Urothelium cell line (cell line): ENCODE data around the gene GALNT18.

ENCODE experiments used
- DNase-seq: peaks from one replicate; pipeline ENCODE4 v3.0.0; 2011; ENCODE audit warnings: low spot score, mixed read lengths
- FAIRE-seq: peaks from 2 replicates; lab custom pipeline; 2011; peaks lifted over from hg19 to GRCh38; lab: Jason Lieb, UNC

GALNT18 gene

DNA sequence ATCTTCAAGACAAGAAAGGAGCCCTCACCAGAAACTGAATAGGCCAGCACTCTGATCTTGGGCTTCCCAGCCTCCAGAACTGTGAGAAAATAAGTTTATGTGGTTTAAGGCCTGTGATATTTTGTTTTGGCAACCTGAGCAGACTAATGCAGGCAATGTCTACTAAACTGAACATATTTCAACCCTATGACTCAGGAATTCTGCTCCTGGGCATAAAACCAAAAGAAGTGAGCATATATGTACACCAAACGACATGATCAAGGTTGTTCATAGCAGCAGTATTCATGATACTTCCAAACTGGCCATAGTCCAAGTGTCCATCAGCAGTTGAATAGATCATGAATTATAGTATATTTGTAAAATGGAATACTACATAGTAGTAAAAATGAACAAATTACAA, 297.7 kb downstream of the GALNT18 start:
- DNase-seq (no peak), FAIRE-seq (no peak)

GRCh38 chr11:11322101-11322500, 299.7 kb downstream of the GALNT18 start:
- no peak for FAIRE-seq
- DNase-seq, result no peak

- FAIRE-seq (no peak), DNase-seq (no peak)
Measured at GRCh38 chr11:11320825-11321224, 301.0 kb downstream of the GALNT18 start.

- DNase-seq (no peak), FAIRE-seq (no peak)
Measured at GRCh38 chr11:11318961-11319360, 302.8 kb downstream of the GALNT18 start.

DNA sequence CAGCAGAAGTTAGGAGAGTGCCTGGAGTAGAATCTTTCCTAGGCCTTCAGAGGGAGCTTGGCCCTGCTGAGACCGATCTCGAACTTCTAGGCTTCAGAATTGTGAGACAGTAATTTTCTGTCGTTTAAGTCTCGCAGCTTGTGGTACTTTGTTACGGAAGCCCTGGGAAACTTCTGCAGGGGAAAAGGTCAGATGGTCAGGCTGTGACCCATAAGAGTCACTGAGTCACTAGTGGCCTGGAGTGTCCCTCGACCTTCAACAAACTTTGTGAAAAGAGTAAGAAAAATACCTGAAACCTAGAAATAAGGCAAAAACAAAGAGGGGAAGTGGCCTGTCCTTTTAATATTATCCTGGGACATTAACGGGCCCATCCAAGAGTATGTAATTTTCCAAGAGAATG, 303.3 kb downstream of the GALNT18 start:
- DNase-seq (no peak), FAIRE-seq (no peak)

DNA sequence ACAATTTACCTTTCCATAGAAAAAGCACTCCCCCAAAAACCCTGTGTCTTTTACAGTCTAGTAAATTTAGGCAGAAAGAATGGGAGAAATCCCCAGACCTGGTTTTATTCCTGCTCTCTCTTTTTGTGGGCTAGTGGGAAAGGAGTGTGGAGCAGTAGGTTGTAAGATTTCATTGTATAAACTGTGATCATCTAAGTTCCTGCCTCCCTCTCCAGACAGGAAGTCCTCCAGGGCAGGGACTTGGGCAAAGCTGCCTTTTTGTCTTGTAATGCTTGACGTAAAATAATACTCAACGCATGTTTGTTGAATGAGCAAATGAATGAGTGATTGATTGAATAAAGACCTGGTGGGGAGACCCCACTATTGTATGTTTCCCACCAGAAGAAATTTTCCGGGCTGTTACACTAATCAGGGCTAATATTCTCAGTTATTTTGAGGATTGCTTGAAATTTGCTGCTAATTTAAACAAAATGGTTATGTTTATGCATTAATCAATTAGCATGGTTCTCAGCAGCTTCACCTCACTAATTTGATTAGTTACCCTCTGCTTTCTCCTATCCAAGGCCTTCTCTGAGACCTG, 305.1 kb downstream of the GALNT18 start:
- no peak for DNase-seq
- no peak for FAIRE-seq

DNA sequence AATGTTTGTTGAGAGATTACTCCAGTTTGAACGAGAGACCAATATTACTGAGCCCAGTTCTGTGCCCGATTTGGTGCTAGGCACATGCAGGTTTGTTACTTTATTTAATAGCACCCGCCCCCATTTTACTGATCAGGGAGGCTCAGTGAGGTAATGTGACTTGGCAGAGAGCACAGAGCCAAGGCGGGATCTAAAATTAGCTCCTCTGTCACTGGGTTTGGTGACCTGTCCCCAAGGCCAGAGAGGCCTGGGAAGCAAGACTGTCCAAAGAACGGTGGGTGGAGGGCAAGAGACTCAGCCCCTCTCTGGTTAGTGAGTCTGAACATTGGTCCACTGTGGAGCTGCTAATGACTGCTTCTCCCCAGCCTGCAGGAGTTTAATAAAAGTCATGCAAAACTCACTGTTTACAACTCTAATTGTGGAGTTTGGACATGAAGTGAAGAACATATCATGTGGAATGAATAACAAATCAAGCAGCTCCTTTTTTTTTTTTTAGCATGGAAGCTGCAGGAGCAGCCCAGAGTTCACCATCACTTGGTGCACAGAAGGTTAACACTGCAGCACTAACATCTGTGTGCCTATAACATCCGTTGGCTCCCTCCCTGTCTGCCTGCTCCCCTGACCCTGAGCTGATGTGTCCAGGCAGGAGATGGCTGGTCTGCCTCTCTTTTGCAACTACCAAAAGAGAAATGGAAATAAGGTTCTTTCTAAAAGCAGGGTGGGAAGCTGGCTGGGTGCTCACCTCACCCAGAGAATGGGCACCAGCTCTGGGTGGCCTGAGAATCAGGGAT, 307.7 kb downstream of the GALNT18 start:
- FAIRE-seq (no peak), DNase-seq (no peak)

DNA sequence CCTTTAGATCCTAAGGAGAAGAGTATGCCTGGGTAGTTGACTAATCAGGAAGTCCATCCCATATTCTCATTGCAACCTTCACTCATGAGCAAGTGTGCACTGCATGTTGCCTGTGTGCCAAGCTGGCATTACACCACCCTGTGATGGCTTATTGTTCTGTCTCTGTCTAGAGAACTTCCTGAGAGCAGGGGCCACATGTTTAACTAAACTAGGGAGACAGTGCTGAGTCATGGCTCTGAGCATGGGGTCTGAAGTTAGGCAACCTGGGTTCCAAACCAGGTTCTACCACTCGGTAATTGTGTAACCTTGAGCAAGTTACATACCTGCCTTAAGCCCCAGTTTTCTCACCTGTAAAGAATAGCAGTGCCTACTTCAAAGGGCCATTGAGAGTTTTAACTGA, 308.4 kb downstream of the GALNT18 start:
- DNase-seq (peak; percentile 45), FAIRE-seq (no peak)

DNA sequence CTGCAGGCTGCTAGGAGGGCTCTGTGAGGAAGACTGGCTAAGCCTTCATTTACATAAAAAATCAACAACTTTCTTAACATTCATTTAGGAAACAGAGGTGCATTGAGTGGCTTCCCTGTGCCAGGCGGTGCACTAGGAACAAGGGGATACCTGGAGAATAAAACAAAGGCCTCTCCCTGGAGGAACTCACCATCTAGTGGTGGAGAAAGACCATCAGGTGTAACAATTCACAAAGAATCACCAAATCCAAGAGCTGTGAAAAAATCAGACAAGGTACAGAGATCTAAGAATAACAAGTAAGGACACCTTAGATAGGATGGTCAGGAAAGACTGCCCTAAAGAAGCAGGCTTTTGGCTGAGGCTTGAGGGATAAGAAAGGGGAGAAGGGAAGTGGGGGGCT, 309.1 kb downstream of the GALNT18 start:
- DNase-seq (no peak), FAIRE-seq (no peak)

GRCh38 chr11:11311169-11311568, 310.6 kb downstream of the GALNT18 start:
- DNase-seq, result no peak
- FAIRE-seq, result no peak

DNA sequence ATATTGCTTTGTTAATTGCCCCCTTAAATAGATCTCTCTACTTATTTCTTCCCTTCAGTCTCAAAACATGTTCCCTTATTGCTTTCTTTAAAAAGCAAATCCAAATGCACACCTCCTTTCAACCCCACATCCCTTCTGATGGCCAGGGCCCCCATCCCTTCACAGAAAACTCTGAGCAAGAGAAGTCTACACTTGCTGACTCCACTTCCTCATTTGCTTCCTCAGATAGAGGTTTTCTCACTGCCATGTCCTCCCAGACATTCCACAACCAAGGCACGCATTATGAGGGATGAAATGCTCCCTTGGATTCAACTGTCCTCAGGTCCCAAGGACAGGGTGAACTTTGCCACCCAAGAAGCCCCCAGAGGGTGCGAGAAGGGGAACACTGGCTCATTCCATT, 311.9 kb downstream of the GALNT18 start:
- FAIRE-seq, result no peak
- DNase-seq, result no peak

DNA sequence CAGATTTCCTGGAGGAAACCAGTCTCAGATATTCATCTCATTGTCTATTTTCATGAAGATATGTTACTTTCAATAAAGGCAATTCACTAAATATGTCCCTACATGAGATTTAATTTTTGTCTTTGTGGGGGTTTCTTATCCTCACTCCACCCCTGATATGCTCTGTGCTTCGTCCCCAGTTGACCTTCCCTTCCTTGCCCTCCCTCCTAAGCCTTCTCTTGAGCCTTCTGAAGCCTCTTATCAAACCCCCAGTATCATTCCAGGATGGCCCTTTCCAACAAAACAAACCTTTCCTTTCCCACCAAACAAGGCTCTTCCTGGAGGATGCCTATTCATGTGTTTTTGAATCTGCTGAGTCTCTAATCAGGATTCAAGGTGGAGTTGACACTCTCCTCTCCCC, 313.6 kb downstream of the GALNT18 start:
- FAIRE-seq, result no peak
- DNase-seq, result no peak

GRCh38 chr11:11306855-11307254, 314.9 kb downstream of the GALNT18 start:
- FAIRE-seq (no peak), DNase-seq (no peak)

DNA sequence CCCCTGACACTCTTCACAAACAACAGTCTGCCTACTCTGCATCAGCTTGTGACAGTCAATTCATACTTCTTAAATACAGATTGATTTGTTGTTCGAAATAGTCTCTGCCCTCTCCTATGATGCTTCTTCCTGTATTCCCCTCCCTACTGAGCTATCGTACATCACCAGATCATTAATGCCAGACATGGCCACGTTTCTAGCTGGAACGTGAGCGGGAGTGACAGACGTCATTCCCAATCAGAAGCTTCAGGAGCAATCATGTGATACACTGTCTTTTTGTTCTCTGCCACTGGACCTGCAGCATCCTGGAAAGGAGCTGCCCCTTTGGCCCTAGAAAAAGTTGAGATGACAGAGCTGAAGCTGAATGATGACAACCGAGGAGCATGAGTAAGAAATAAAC, 317.3 kb downstream of the GALNT18 start:
- FAIRE-seq (peak; percentile 20), DNase-seq (no peak)

DNA sequence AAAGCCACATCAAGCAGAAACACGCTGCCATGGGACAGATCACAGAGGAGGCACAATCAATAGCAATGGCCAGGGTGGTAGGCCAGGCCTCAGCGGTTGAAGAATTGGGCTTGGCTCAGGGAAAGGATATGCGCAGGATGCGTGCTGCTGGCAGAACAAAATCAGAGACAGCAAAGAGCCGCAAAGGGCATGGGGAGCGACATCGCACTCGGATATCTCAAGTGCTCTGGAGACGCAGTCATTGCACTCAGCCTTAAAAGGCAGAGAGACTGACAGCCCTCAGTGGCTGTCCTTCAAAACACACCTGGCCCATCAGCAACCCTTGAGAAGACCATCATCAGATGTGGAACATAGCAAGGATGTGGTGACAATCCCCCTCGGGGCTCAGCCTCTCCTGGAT, 319.2 kb downstream of the GALNT18 start:
- FAIRE-seq (peak; percentile 83), DNase-seq (no peak)

- FAIRE-seq (no peak), DNase-seq (no peak)
Measured at GRCh38 chr11:11301212-11301611, 320.6 kb downstream of the GALNT18 start.

DNA sequence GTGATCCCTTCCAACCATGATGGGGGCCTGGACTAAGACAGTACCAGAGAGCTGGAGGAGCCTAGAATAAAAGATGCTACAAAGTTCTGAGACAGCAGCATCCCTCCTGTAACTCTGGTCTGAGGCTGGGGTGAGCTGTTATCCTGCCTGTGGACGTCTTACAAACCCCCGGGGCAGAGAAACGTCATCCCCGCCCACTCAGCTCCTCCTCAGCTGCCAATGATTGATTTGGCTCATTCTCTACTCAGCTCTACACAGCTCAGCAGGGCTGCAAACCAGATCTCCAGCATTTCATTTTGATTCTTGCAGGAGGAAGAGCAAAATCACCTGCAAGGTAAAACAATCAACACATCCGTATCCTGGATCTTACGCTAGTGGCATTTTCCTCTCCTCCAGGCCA, 324.2 kb downstream of the GALNT18 start:
- FAIRE-seq (no peak), DNase-seq (no peak)

DNA sequence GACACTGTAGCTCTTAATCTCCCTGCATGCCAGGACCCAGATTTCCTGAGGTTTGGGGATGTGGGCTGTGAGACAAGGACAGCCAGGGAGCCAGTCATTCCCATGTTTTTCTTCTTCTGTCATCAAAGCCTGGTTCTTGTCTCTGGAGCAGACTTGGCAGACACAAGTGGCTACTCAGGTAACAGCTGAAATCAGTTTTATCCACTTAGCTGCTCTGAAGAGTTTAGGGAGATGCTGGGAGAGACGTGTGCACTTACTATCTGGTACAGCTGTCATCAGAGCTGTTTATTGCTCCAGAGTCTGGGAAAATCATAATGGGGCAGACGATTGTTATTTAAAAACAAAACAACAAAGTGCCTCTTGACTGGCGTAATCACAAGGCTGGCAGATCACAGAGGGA, 325.4 kb downstream of the GALNT18 start:
- DNase-seq, result no peak
- no peak for FAIRE-seq

- FAIRE-seq (no peak), DNase-seq (no peak)
Measured at GRCh38 chr11:11294551-11294855, 327.3 kb downstream of the GALNT18 start.

- FAIRE-seq (no peak), DNase-seq (no peak)
Measured at GRCh38 chr11:11293798-11294550, 327.8 kb downstream of the GALNT18 start.

GRCh38 chr11:11292839-11293238, 329.0 kb downstream of the GALNT18 start:
- FAIRE-seq (no peak), DNase-seq (no peak)
